IPS-18a (cell line): Measurements from ENCODE around the gene ZNF581.
A peak's percentile ranks its signal among the peaks of the same experiment; 100 is the strongest.

Experiments used
- H3K27ac ChIP-seq: one replicate; pipeline ENCODE4 v1.5.1; 2013; ENCODE audit warnings: low read length
- H3K27me3 ChIP-seq: one replicate; pipeline ENCODE4 v1.6.1; 2013; ENCODE audit warnings: mild to moderate bottlenecking, low read length; ENCODE audit not compliant: control insufficient read depth, insufficient read depth
- H3K36me3 ChIP-seq: one replicate; pipeline ENCODE4 v1.6.1; 2013; ENCODE audit warnings: low read depth, low read length; ENCODE audit not compliant: control insufficient read depth
- H3K4me1 ChIP-seq: one replicate; pipeline ENCODE4 v1.6.1; 2013; ENCODE audit warnings: low read depth, low read length; ENCODE audit not compliant: control insufficient read depth
- H3K4me3 ChIP-seq: one replicate; pipeline ENCODE4 v1.5.1; 2013; ENCODE audit warnings: low read length
- H3K9ac ChIP-seq: one replicate; pipeline ENCODE4 v1.6.1; 2013; ENCODE audit warnings: mild to moderate bottlenecking, low read length, moderate library complexity
- H3K9me3 ChIP-seq: one replicate; pipeline ENCODE4 v1.6.1; 2013; ENCODE audit warnings: low read depth, low read length; ENCODE audit not compliant: control insufficient read depth

Gene ZNF581

DNA sequence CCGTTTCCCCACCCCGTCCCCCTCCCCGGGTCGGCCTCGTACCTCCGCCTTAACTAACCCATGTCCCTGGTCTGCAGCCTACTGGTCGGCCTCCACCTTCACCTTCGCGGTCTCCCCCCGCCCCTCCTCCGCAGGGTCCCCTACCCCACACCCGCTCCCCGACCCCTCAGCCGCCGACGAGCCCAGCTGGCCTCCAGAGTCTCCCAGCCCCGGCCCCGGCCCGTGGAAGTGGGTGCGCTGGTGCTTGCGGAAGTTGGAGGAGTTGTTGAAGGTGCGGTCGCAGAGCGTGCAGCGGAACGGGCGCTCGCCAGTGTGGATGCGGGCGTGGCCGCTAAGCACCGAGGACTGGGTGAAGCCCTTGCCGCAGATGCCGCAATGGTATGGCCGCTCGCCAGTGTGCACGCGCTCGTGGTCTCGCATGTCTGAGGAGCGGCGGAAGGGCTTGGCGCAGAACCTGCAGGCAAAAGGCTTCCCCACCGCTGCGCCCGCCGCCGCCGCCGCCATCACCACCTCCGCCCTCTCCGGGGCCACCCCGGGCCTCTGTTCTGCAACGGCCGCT is 21.7 kb upstream of the ZNF581 start:
- no peaks in the 10 kb centered on the region for H3K4me1 ChIP-seq

DNA sequence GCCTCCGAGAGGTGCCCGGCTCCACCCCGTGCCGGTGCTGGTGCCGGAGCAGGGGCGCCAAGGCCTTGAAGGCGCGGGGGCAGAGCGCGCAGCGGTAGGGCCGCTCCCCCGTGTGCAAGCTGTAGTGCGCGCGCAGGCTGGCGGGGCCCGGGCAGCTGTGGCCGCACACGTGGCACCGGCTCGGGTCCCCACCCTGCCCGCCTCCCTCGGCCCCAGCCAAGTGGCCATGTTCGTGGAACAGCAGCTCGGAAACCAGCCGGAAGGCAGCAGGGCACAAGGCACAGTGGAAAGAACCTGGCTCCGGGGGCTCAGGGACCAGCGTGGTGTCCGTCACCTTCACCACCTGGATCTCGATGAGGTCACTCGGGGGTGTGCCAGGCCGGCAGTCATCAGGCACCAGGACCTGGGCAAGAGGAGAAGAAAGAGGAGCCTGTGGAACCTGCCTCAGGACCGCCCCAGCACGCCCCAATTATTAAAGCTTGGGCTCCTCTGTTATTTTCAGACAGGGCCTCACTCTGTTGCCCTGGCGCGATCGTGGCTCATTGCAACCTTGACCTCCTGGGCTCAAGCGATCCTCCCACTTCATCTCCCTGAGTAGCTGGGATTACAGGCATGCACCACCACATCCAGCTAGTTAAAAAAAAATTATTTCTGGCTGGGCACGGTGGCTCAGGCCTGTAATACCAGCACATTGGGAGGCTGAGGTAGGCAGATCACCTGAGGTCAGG is 21.0 kb upstream of the ZNF581 start:
- no peaks in the 10 kb centered on the region for H3K27me3 ChIP-seq
- H3K4me3 ChIP-seq: no peak overlapping the region
- peaks cover 3% of the 10 kb centered on the region for H3K36me3 ChIP-seq
- no peak overlapping the region for H3K27ac ChIP-seq
- no peaks in the 10 kb centered on the region for H3K9me3 ChIP-seq
- no peak overlapping the region for H3K9ac ChIP-seq
- no peaks in the 10 kb centered on the region for H3K4me1 ChIP-seq

More for the DNA sequence above, 21.7 kb upstream of the ZNF581 start:
- Histone ChIP-seq H3K4me3 (no peak overlapping the region), H3K27ac (no peak overlapping the region), H3K9me3 (no peaks in the 10 kb centered on the region), H3K9ac (no peak overlapping the region), H3K27me3 (no peaks in the 10 kb centered on the region), H3K36me3 (peaks cover 5% of the 10 kb centered on the region)

DNA sequence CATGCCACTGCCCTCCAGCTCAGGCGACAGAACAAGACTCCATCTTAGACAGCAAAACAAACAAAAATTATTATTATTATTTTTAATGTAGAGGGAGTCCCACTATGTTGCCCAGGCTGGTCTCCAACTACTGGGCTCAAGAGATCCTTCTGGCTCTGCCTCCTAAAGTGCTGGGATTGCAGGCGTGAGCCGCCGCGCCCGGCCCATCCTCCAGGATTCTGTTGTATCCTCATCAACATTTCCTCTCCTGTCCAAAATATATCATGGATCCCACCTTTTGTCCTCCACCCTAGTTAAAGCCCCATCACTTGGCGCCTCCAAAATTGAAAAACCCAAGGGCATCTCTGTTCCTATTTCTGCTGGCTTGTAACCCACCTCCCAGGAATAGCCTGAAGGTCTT is 20.3 kb upstream of the ZNF581 start:
- Histone ChIP-seq H3K36me3 (no peaks in the 10 kb centered on the region), H3K4me1 (no peaks in the 10 kb centered on the region), H3K9ac (no peak overlapping the region), H3K9me3 (no peaks in the 10 kb centered on the region), H3K27me3 (no peaks in the 10 kb centered on the region), H3K27ac (no peak overlapping the region), H3K4me3 (no peak overlapping the region)

DNA sequence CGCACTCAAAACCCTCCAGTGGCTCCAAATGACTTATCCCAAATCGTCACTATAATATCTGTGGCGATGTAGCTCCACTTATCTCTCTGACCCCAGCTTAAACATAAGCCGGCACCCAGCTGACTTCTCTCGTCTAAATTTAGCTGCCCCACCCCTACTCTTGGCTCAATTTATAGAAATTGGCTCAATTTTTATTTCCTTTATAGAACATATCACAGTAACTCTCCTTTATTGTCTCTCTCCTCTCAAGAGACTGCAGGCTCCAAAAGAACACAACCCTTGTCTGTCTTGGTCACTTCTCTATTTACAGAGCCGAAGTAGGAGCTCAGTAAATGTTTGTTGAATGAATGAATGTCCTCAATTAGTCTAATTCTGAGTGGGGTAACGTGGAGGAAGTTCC is 19.9 kb upstream of the ZNF581 start:
- H3K27ac ChIP-seq: no peak overlapping the region
- no peaks in the 10 kb centered on the region for H3K4me1 ChIP-seq
- H3K36me3 ChIP-seq: no peaks in the 10 kb centered on the region
- no peak overlapping the region for H3K9ac ChIP-seq
- H3K27me3 ChIP-seq: no peaks in the 10 kb centered on the region
- no peaks in the 10 kb centered on the region for H3K9me3 ChIP-seq
- peak overlapping the region; percentile 50 for H3K4me3 ChIP-seq

DNA sequence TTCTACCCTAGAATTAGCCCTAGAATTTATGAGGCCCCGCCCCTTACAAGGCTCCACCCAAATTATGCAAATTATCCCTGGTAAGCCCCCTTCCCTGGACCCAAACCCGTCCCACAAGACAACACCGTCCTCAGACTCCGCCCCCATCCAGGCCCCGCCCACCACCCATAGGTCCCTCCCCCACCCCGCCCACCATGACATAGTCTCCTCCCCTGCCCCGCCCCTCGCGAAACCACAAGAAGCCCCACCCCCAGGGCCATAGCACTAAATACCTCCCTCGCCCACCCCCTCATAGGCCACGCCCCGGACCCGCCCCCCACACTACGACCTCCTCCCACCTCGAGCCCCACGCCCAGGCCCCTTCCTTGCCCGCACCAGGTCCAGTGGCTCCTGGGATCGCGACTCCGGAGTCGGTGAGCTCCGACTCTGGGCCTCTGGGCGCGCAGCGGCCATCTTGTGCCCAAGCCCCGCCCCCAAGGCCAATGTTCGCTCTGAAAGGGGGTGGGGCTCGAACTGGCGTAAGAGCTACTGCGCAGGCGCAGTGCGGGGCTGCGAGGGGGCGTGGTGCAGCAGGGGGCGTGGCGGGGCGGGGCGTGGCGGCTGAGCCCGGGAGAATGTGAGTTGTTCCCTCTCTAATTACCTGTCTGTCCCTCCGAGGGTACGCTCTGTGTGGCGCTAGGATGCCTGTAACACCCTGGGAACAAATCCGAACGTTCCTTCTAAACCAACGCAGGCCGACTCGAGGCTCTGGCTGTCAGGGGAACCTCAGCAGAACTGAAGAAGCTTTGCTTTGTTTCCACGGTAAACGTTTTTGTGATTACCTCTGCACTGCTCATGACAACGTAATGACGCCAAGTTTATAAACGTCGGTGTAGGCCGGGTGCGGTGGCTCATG is 19.1 kb upstream of the ZNF581 start, which contains the start of gene ZNF784:
ZNF784 (minus strand) TSS at position 458 of the 895 bp plus-strand sequence; CDS start at position 453, 5 bp downstream.
- Histone ChIP-seq H3K27me3 (no peaks in the 10 kb centered on the region), H3K4me3 (peak within 1 kb of the TSS; percentile 64), H3K4me1 (no peaks in the 10 kb centered on the region), H3K27ac (peak within 1 kb of the TSS; percentile 21), H3K9me3 (no peaks in the 10 kb centered on the region), H3K36me3 (no peaks in the 10 kb centered on the region), H3K9ac (peak within 1 kb of the TSS; percentile 49)

DNA sequence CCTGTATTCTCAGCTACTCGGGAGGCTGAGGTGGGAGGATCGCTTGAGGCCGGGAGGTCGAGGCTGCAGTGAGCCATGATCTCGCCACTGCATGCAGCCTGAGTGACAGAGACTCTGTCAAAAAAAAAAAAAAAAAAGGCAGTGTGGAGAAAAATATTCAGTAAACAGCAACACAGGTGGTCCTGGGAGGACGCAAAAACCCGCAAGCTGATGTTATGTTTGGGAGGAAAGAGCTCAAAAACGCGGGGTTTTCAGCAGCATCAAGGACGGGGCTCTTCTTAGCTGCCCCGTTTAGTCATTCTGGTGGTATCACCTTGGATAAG is 18.5 kb upstream of the ZNF581 start:
- no peaks in the 10 kb centered on the region for H3K36me3 ChIP-seq
- peak overlapping the region; percentile 49 for H3K9ac ChIP-seq
- H3K27me3 ChIP-seq: no peaks in the 10 kb centered on the region
- H3K4me3 ChIP-seq: peak overlapping the region; percentile 64
- H3K27ac ChIP-seq: peak overlapping the region; percentile 21
- H3K9me3 ChIP-seq: no peaks in the 10 kb centered on the region
- no peaks in the 10 kb centered on the region for H3K4me1 ChIP-seq

DNA sequence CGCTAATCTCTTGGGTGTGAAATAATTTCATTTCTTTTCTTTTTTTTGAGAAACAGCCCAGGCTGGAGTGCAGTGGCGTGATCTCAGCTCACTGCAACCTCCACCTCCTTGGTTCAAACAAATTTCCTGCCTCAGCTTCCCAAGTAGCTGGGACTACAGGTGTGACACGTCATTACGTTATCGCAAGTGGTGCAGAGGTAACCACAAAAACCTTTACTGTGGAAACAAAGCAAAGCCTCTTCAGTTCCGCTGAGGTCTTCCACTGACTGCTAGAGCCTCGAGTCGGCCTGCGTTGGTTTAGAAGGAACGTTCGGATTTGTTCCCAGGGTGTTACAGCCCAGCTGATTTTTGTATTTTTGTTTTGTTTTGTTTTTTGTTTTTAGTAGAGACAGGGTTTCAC is 17.1 kb upstream of the ZNF581 start:
- H3K4me3 ChIP-seq: no peak overlapping the region
- no peak overlapping the region for H3K27ac ChIP-seq
- H3K27me3 ChIP-seq: no peaks in the 10 kb centered on the region
- no peaks in the 10 kb centered on the region for H3K36me3 ChIP-seq
- no peak overlapping the region for H3K9ac ChIP-seq
- H3K9me3 ChIP-seq: no peaks in the 10 kb centered on the region
- no peaks in the 10 kb centered on the region for H3K4me1 ChIP-seq

DNA sequence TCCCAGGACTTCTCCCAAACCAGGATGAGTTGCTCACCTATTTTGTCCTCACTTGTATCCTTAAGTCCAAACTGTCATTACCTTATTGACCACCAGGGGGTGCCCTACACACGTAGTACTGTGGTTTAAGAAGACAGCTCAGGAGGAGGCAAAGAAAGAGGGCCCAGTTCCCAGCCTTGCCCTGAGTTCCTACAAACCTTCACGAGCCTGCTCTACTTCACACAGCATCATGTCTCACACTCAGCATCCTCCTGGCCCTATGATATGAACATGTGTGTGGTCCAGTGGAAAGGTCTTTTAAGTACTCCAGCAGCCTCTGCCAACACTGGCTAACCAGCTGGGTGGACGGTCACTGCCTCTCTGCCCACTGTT is 11.0 kb upstream of the ZNF581 start:
- H3K9me3 ChIP-seq: no peaks in the 10 kb centered on the region
- no peak overlapping the region for H3K9ac ChIP-seq
- H3K4me1 ChIP-seq: no peaks in the 10 kb centered on the region
- no peaks in the 10 kb centered on the region for H3K27me3 ChIP-seq
- H3K36me3 ChIP-seq: no peaks in the 10 kb centered on the region
- H3K27ac ChIP-seq: no peak overlapping the region
- H3K4me3 ChIP-seq: no peak overlapping the region

DNA sequence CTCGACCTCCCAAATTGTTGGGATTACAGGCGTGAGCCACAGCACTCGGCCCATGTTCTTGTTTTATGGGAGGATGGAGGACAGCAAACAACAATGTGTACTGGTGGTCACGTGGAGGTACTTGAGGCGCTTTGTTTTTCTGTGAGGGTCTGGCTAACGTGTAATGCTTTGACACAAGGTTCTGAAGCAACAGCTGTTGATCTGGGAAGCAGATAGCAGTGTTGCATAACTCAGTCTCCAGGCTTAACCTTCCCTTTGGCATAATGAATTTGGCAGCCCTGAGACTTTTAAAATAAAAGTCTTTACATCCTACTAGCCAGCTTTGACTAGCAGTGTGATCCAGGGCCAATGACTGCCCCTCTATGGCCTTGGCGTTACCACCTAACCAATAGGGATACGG is 9.6 kb upstream of the ZNF581 start:
- Histone ChIP-seq H3K4me1 (no peaks in the 10 kb centered on the region), H3K9ac (no peak overlapping the region), H3K4me3 (no peak overlapping the region), H3K9me3 (no peaks in the 10 kb centered on the region), H3K27ac (no peak overlapping the region), H3K27me3 (no peaks in the 10 kb centered on the region), H3K36me3 (no peaks in the 10 kb centered on the region)

DNA sequence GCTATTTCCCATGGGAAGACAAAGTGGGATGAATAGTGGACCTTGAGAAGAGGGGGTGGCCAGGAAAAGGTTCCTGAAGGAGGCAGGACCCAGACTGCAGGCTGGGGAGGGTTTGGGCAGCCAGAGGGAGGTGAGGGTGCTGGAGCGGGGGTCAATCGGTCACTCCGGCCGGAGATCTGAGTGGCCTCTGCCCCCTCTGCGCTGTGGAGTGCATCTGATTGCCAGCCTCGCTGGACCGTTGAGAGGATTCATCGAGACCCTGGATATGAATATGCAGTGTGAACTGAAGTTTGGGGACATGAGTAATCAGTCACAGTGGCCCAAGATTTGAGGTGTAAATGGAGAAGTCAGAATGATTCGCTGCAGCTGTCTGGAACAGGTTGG is 8.1 kb upstream of the ZNF581 start:
- peak overlapping the region; percentile 88 for H3K9ac ChIP-seq
- H3K27ac ChIP-seq: peak overlapping the region; percentile 50
- H3K36me3 ChIP-seq: no peaks in the 10 kb centered on the region
- no peaks in the 10 kb centered on the region for H3K9me3 ChIP-seq
- H3K4me1 ChIP-seq: no peaks in the 10 kb centered on the region
- no peaks in the 10 kb centered on the region for H3K27me3 ChIP-seq
- H3K4me3 ChIP-seq: peak overlapping the region; percentile 91

DNA sequence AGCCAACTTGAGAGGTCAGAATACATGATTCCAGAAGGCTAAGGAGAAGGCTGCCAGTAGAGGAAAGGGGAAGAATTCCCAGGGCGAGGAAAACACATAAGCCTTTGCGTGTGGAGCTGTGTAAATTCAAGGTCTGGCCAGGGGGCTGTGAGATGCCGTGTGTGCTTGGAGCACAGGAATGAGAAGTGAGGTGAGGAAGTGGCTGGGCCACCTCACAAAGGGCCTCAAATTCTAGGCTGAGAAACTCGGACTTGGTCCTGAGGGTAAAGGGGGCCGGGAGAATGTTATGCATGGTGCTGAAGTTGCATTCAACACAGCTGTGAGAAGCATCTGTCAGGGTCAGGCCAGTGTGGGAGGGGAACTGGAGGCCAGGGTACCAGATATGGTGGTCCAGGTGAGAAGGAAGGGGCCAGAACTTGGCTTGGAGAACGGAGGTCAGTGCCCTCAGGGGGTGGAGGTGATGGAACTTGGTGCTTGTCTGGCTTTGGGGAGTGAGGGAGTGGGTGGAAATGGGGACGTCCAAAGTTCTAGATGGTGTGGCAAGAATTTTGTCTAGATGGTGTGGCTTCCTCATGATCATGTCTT is 7.5 kb upstream of the ZNF581 start:
- no peaks in the 10 kb centered on the region for H3K27me3 ChIP-seq
- no peaks in the 10 kb centered on the region for H3K36me3 ChIP-seq
- H3K4me3 ChIP-seq: peak overlapping the region; percentile 91
- H3K9ac ChIP-seq: peak overlapping the region; percentile 88
- no peak overlapping the region for H3K27ac ChIP-seq
- H3K9me3 ChIP-seq: no peaks in the 10 kb centered on the region
- H3K4me1 ChIP-seq: no peaks in the 10 kb centered on the region
